HG03457 (cell line): Measurements from ENCODE around the gene SH3BGRL2.

Source experiments
- ATAC-seq: cut with Tn5 transposase; IDR thresholded peaks from one replicate; pipeline ENCODE4 v1.9.1; 2021; ENCODE audit warnings: moderate number of reproducible peaks; ENCODE audit not compliant: unreplicated experiment

Gene SH3BGRL2

GRCh38 chr6:79630883-79631692, at the start of gene SH3BGRL2:
SH3BGRL2 (plus strand) TSS chr6:79631329; CDS start chr6:79631462, 133 bp downstream.
- no peak for ATAC-seq

GRCh38 chr6:79584332-79584731, 46.8 kb upstream of the SH3BGRL2 start:
- ATAC-seq, result no peak

- ATAC-seq, result no peak
Observed at GRCh38 chr6:79586548-79586947, 44.6 kb upstream of the SH3BGRL2 start.

- ATAC-seq, result no peak
Observed at GRCh38 chr6:79589701-79590100, 41.4 kb upstream of the SH3BGRL2 start.

GRCh38 chr6:79597155-79597554, 34.0 kb upstream of the SH3BGRL2 start:
- ATAC-seq, result no peak

- ATAC-seq, result no peak
Observed at GRCh38 chr6:79598012-79598411, 33.1 kb upstream of the SH3BGRL2 start.

- no peak for ATAC-seq
Observed at GRCh38 chr6:79599725-79600259, 31.3 kb upstream of the SH3BGRL2 start.

GRCh38 chr6:79600313-79600712, 30.8 kb upstream of the SH3BGRL2 start:
- no peak for ATAC-seq

- ATAC-seq, result no peak
Observed at GRCh38 chr6:79600812-79601609, 30.1 kb upstream of the SH3BGRL2 start.

GRCh38 chr6:79602859-79603258, 28.3 kb upstream of the SH3BGRL2 start:
- no peak for ATAC-seq

GRCh38 chr6:79604583-79605037, 26.5 kb upstream of the SH3BGRL2 start:
- no peak for ATAC-seq

- ATAC-seq, result no peak
Observed at GRCh38 chr6:79605061-79605460, 26.1 kb upstream of the SH3BGRL2 start.

- no peak for ATAC-seq
Observed at GRCh38 chr6:79605968-79606764, 25.0 kb upstream of the SH3BGRL2 start.

- no peak for ATAC-seq
Observed at GRCh38 chr6:79607000-79607399, 24.1 kb upstream of the SH3BGRL2 start.

GRCh38 chr6:79608334-79609224, 22.6 kb upstream of the SH3BGRL2 start:
- ATAC-seq, result no peak

- no peak for ATAC-seq
Observed at GRCh38 chr6:79609225-79609595, 21.9 kb upstream of the SH3BGRL2 start.

- ATAC-seq, result no peak
Observed at GRCh38 chr6:79610306-79611009, 20.7 kb upstream of the SH3BGRL2 start.

- no peak for ATAC-seq
Observed at GRCh38 chr6:79612457-79612856, 18.7 kb upstream of the SH3BGRL2 start.

GRCh38 chr6:79612918-79613317, 18.2 kb upstream of the SH3BGRL2 start:
- no peak for ATAC-seq
